GM18909 (cell line): ENCODE results near the gene EME2.
"Not testable (repeated sequence)": the region's sequence is repeated elsewhere in the genome, so short reads cannot be mapped to it uniquely, and the experiment has no call there.

ENCODE experiments used
- ATAC-seq: cut with Tn5 transposase; IDR thresholded peaks from one replicate; pipeline ENCODE4 v1.9.1; 2021; ENCODE audit warnings: mild to moderate bottlenecking; ENCODE audit not compliant: unreplicated experiment, poor library complexity

EME2 gene

GRCh38 chr16:1772362-1772907 lies at the start of gene EME2:
TSS of gene EME2 (plus strand) at chr16:1772810. CDS start at chr16:1773228, 418 bp downstream.
- ATAC-seq: peak; percentile 11

- ATAC-seq: no peak
Observed at GRCh38 chr16:1723450-1724147, 49.0 kb upstream of the EME2 start.

GRCh38 chr16:1724491-1724890 lies 48.1 kb upstream of the EME2 start:
- no peak for ATAC-seq

GRCh38 chr16:1726661-1727502 lies 45.7 kb upstream of the EME2 start:
- ATAC-seq: no peak

GRCh38 chr16:1727651-1728624 lies 44.7 kb upstream of the EME2 start:
- ATAC-seq: no peak

GRCh38 chr16:1729026-1729425 lies 43.6 kb upstream of the EME2 start:
- no peak for ATAC-seq

GRCh38 chr16:1729445-1729844 lies 43.2 kb upstream of the EME2 start:
- ATAC-seq: no peak

GRCh38 chr16:1731073-1731472 lies 41.5 kb upstream of the EME2 start:
- ATAC-seq: no peak

GRCh38 chr16:1731603-1732002 lies 41.0 kb upstream of the EME2 start:
- ATAC-seq: no peak

- no peak for ATAC-seq
Observed at GRCh38 chr16:1732071-1732470, 40.5 kb upstream of the EME2 start.

GRCh38 chr16:1732551-1732987 lies 40.0 kb upstream of the EME2 start:
- ATAC-seq: not testable (repeated sequence)

GRCh38 chr16:1734123-1734522 lies 38.5 kb upstream of the EME2 start:
- ATAC-seq: no peak

- no peak for ATAC-seq
Observed at GRCh38 chr16:1734816-1735215, 37.8 kb upstream of the EME2 start.

GRCh38 chr16:1740234-1740633 lies 32.4 kb upstream of the EME2 start:
- no peak for ATAC-seq

GRCh38 chr16:1740781-1741490 lies 31.7 kb upstream of the EME2 start:
- ATAC-seq: no peak

- ATAC-seq: no peak
Observed at GRCh38 chr16:1741553-1742165, 31.0 kb upstream of the EME2 start.

- ATAC-seq: no peak
Observed at GRCh38 chr16:1743376-1744337, 29.0 kb upstream of the EME2 start.

GRCh38 chr16:1744338-1744840 lies 28.2 kb upstream of the EME2 start:
- no peak for ATAC-seq
